Naive B cell (primary cell): ENCODE data around the gene CYP27B1. TPM values are rescaled to one million over a fixed set of nuclear protein-coding genes. Genes with fewer than 3 reads are reported as not detected.
A peak's percentile ranks its signal among the peaks of the same experiment; 100 is the strongest.

ENCODE experiments used
- ATAC-seq, 2 donors: fragments of 150-1000 bp; cut with Tn5 transposase; 2 replicates each; pipeline ENCODE4 v1.10.0; 2021; ENCODE audit warnings: low read depth in 2 of 2, mild to moderate bottlenecking in 2 of 2, moderate library complexity in 2 of 2
- DNase-seq: peaks from one replicate; pipeline ENCODE4 v3.0.0; 2022
- H3K27ac Mint-ChIP-seq, 6 donors: one replicate each; pipeline ENCODE4 v1.8.0; 2020 to 2022; ENCODE audit warnings: mild to moderate bottlenecking in 6 of 6, mixed read lengths in 6 of 6, moderate library complexity in 5 of 6, inconsistent platforms in 2 of 6
- H3K27me3 Mint-ChIP-seq, 3 donors: one replicate each; pipeline ENCODE4 v1.8.0; 2021 to 2022; ENCODE audit warnings: mixed read lengths in 3 of 3, mild to moderate bottlenecking in 1 of 3
- H3K36me3 Mint-ChIP-seq, 2 donors: one replicate each; pipeline ENCODE4 v1.8.0; 2020 to 2022; ENCODE audit warnings: mixed read lengths in 2 of 2, inconsistent platforms in 1 of 2, mild to moderate bottlenecking in 1 of 2
- H3K4me1 Mint-ChIP-seq, 3 donors: one replicate each; pipeline ENCODE4 v1.8.0; 2020 to 2022; ENCODE audit warnings: mixed read lengths in 3 of 3, inconsistent platforms in 1 of 3, mild to moderate bottlenecking in 1 of 3, moderate library complexity in 1 of 3
- H3K4me3 Mint-ChIP-seq, 8 donors: one replicate each; pipeline ENCODE4 v1.8.0; 2020 to 2022; ENCODE audit warnings: mild to moderate bottlenecking in 8 of 8, mixed read lengths in 8 of 8, moderate library complexity in 8 of 8, inconsistent platforms in 2 of 8
- H3K9me3 Mint-ChIP-seq, 7 donors: one replicate each; pipeline ENCODE4 v1.8.0; 2020 to 2022; ENCODE audit warnings: mixed read lengths in 7 of 7, mild to moderate bottlenecking in 5 of 7, inconsistent platforms in 2 of 7, moderate library complexity in 1 of 7
- polyA plus RNA-seq, 6 donors: library from polyadenylated mRNA; unstranded; fragments of 300-500 nt; fragmentation: Illumina TruSeq; gene quantifications; one replicate each; pipeline ENCODE4 v1.2.3, GENCODE V29; 2021; ENCODE audit warnings: low read depth in 6 of 6

Gene CYP27B1
- polyA plus RNA-seq, 6 donors from 2014 or later: 0.09 to 0.58 (median 0.31) TPM; not detected in 3

GRCh38 chr12:57730336-57731067 is 36.4 kb downstream of the CYP27B1 start:
- Mint-ChIP-seq H3K4me1 (peaks cover 8 to 20% (median 8%) of the 10 kb centered on the region in 3 donors), H3K9me3 (peaks cover 0 to 3% (median 0%) of the 10 kb centered on the region in 7 donors), H3K27me3 (no peaks in the 10 kb centered on the region), H3K27ac (no peak overlapping the region), H3K4me3 (no peak overlapping the region), H3K36me3 (peaks cover 32 to 62% of the 10 kb centered on the region in 2 donors)
- ATAC-seq (no peak), DNase-seq (no peak)

- H3K4me1 Mint-ChIP-seq: peaks cover 15 to 22% (median 18%) of the 10 kb centered on the region in 3 donors
- peaks cover 0 to 3% (median 0%) of the 10 kb centered on the region in 7 donors for H3K9me3 Mint-ChIP-seq
- H3K36me3 Mint-ChIP-seq: peaks cover 25 to 55% of the 10 kb centered on the region in 2 donors
- no peak for DNase-seq
- H3K27me3 Mint-ChIP-seq: no peaks in the 10 kb centered on the region
- ATAC-seq: no peak
- peak overlapping the region in 1 of 6 donors; percentile 42 for H3K27ac Mint-ChIP-seq
- no peak overlapping the region for H3K4me3 Mint-ChIP-seq
Observed at GRCh38 chr12:57729321-57729844, 37.5 kb downstream of the CYP27B1 start.

GRCh38 chr12:57727758-57728395 is 39.0 kb downstream of the CYP27B1 start:
- H3K4me1 Mint-ChIP-seq: peaks cover 19 to 29% (median 22%) of the 10 kb centered on the region in 3 donors
- no peak for ATAC-seq
- no peak overlapping the region for H3K4me3 Mint-ChIP-seq
- H3K36me3 Mint-ChIP-seq: peaks cover 20 to 45% of the 10 kb centered on the region in 2 donors
- DNase-seq: no peak
- H3K9me3 Mint-ChIP-seq: peaks cover 0 to 3% (median 0%) of the 10 kb centered on the region in 7 donors
- H3K27me3 Mint-ChIP-seq: no peaks in the 10 kb centered on the region
- H3K27ac Mint-ChIP-seq: peak overlapping the region in 1 of 6 donors; percentile 14

- Mint-ChIP-seq H3K4me1 (peaks cover 22 to 29% (median 22%) of the 10 kb centered on the region in 3 donors), H3K9me3 (peaks cover 0 to 3% (median 0%) of the 10 kb centered on the region in 7 donors), H3K27me3 (no peaks in the 10 kb centered on the region), H3K36me3 (peaks cover 17 to 38% of the 10 kb centered on the region in 2 donors), H3K27ac (no peak overlapping the region), H3K4me3 (no peak overlapping the region)
- no peak for ATAC-seq
- DNase-seq: no peak
Observed at GRCh38 chr12:57726884-57727757, 39.8 kb downstream of the CYP27B1 start.

GRCh38 chr12:57726151-57726883 is 40.6 kb downstream of the CYP27B1 start:
- peaks cover 22 to 29% (median 22%) of the 10 kb centered on the region in 3 donors for H3K4me1 Mint-ChIP-seq
- ATAC-seq (peak in 1 of 2 donors; percentile 35), DNase-seq (no peak)
- no peaks in the 10 kb centered on the region for H3K27me3 Mint-ChIP-seq
- H3K36me3 Mint-ChIP-seq: peaks cover 12 to 39% of the 10 kb centered on the region in 2 donors
- peak overlapping the region in 4 of 8 donors; percentile 66 to 76 (median 72) for H3K4me3 Mint-ChIP-seq
- H3K27ac Mint-ChIP-seq: no peak overlapping the region
- peaks cover 0 to 3% (median 0%) of the 10 kb centered on the region in 7 donors for H3K9me3 Mint-ChIP-seq

GRCh38 chr12:57725851-57726150 is 41.1 kb downstream of the CYP27B1 start:
- Mint-ChIP-seq H3K36me3 (peaks cover 9 to 35% of the 10 kb centered on the region in 2 donors), H3K4me3 (peak overlapping the region in 2 of 8 donors; percentile 75 to 76), H3K4me1 (peaks cover 22 to 29% (median 22%) of the 10 kb centered on the region in 3 donors), H3K9me3 (peaks cover 0 to 3% (median 0%) of the 10 kb centered on the region in 7 donors), H3K27me3 (no peaks in the 10 kb centered on the region), H3K27ac (peak overlapping the region in 1 of 6 donors; percentile 94)
- DNase-seq (no peak), ATAC-seq (no peak)

- DNase-seq (no peak), ATAC-seq (peak; percentile 41 to 47)
- Mint-ChIP-seq H3K27me3 (no peaks in the 10 kb centered on the region), H3K36me3 (peaks cover 9 to 37% of the 10 kb centered on the region in 2 donors), H3K9me3 (peaks cover 0 to 3% (median 0%) of the 10 kb centered on the region in 7 donors), H3K4me3 (peak overlapping the region in 1 of 8 donors; percentile 79), H3K27ac (peak overlapping the region; percentile 20 to 90 (median 60)), H3K4me1 (peaks cover 22 to 29% (median 22%) of the 10 kb centered on the region in 3 donors)
Observed at GRCh38 chr12:57724936-57725740, 41.7 kb downstream of the CYP27B1 start.

GRCh38 chr12:57724003-57724935 is 42.6 kb downstream of the CYP27B1 start:
- peaks cover 22 to 31% (median 27%) of the 10 kb centered on the region in 3 donors for H3K4me1 Mint-ChIP-seq
- DNase-seq: no peak
- no peaks in the 10 kb centered on the region for H3K27me3 Mint-ChIP-seq
- H3K27ac Mint-ChIP-seq: peak overlapping the region in 5 of 6 donors; percentile 55 to 90 (median 63)
- H3K4me3 Mint-ChIP-seq: no peak overlapping the region
- peaks cover 0 to 3% (median 0%) of the 10 kb centered on the region in 7 donors for H3K9me3 Mint-ChIP-seq
- H3K36me3 Mint-ChIP-seq: peaks cover 15 to 46% of the 10 kb centered on the region in 2 donors
- no peak for ATAC-seq

- Mint-ChIP-seq H3K9me3 (peaks cover 0 to 3% (median 0%) of the 10 kb centered on the region in 7 donors), H3K4me1 (peaks cover 20 to 34% (median 29%) of the 10 kb centered on the region in 3 donors), H3K36me3 (peaks cover 20 to 49% of the 10 kb centered on the region in 2 donors), H3K27ac (no peak overlapping the region), H3K4me3 (no peak overlapping the region), H3K27me3 (no peaks in the 10 kb centered on the region)
- DNase-seq (no peak), ATAC-seq (no peak)
Observed at GRCh38 chr12:57723630-57723962, 43.3 kb downstream of the CYP27B1 start.

GRCh38 chr12:57722716-57723629 is 43.9 kb downstream of the CYP27B1 start:
- Mint-ChIP-seq H3K4me1 (peaks cover 19 to 34% (median 24%) of the 10 kb centered on the region in 3 donors), H3K9me3 (peaks cover 0 to 3% (median 0%) of the 10 kb centered on the region in 7 donors), H3K36me3 (peaks cover 19 to 48% of the 10 kb centered on the region in 2 donors), H3K27ac (peak overlapping the region in 3 of 6 donors; percentile 15 to 52 (median 26)), H3K4me3 (no peak overlapping the region), H3K27me3 (no peaks in the 10 kb centered on the region)
- DNase-seq (no peak), ATAC-seq (no peak)
